NCI-H1930 (cell line): ENCODE results near the gene IL4.

Experiments
- DNase-seq, 2 experiments: peaks; one replicate each; lab custom pipeline; 2025; lab: John Stamatoyannopoulos, UW

The IL4 gene

GRCh38 chr5:132658381-132659302 is 15.1 kb upstream of the IL4 start:
- DNase-seq, result no peak

DNA sequence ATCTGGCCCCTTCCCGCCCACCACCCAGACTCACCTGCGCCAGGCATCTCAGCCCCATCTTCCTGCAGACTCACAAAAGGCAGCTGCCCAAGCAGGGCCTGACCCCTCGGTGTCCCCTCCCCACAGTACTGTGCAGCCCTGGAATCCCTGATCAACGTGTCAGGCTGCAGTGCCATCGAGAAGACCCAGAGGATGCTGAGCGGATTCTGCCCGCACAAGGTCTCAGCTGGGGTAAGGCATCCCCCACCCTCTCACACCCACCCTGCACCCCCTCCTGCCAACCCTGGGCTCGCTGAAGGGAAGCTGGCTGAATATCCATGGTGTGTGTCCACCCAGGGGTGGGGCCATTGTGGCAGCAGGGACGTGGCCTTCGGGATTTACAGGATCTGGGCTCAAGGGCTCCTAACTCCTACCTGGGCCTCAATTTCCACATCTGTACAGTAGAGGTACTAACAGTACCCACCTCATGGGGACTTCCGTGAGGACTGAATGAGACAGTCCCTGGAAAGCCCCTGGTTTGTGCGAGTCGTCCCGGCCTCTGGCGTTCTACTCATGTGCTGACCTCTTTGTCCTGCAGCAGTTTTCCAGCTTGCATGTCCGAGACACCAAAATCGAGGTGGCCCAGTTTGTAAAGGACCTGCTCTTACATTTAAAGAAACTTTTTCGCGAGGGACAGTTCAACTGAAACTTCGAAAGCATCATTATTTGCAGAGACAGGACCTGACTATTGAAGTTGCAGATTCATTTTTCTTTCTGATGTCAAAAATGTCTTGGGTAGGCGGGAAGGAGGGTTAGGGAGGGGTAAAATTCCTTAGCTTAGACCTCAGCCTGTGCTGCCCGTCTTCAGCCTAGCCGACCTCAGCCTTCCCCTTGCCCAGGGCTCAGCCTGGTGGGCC is 13.9 kb upstream of the IL4 start:
- DNase-seq, result no peak

- DNase-seq, result no peak
Observed at GRCh38 chr5:132661231-132662003, 12.4 kb upstream of the IL4 start.

- DNase-seq, result no peak
Observed at GRCh38 chr5:132662004-132662401, 11.8 kb upstream of the IL4 start.

GRCh38 chr5:132662925-132663770 is 10.6 kb upstream of the IL4 start:
- no peak for DNase-seq

DNA sequence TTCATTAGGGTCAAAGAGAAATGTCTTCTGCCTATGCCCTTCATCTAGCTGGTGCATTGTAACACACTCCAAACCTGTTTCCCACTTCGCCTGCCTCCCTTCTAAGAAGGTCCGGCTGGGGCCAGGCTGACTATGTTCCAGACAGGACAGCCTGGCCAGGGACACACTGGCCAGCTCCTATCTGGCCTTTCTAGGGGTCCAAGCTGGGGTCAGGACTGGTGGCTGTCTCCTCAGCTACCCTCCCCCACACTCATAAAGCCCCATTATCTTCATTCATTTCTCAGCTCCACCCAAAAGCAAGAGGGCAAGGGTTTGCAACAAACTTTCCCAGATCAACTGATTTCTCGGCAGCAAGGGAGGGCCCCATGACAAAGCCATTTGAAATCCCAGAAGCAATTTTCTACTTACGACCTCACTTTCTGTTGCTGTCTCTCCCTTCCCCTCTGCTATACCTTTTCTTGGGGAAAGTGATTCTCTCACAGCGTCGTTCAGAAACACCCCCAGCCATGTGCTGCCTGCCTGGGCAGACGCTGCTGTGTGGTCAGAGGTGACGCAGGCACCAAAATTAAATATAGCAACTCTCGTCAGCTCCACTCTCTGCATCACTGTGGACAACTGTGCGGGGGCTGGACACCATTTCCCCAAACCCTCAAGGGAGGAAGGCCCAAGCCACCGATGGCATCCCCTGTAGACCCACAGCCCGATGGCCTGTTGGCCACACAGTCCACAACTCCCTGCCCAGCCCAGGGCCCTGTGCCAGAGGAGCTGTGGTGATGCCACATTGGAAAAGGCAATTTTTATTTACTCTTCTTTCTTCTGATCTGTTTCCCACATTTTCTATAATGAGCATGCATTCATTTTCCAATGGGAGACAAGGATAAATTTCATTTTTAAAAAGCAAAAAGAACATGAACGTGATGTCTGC is 9.8 kb upstream of the IL4 start:
- no peak for DNase-seq

- DNase-seq, result no peak
Observed at GRCh38 chr5:132664696-132665209, 9.0 kb upstream of the IL4 start.

- no peak for DNase-seq
Observed at GRCh38 chr5:132665574-132666080, 8.2 kb upstream of the IL4 start.

GRCh38 chr5:132666310-132667123 is 7.3 kb upstream of the IL4 start:
- no peak for DNase-seq

- no peak for DNase-seq
Observed at GRCh38 chr5:132667309-132667708, 6.5 kb upstream of the IL4 start.

- no peak for DNase-seq
Observed at GRCh38 chr5:132667761-132668705, 5.8 kb upstream of the IL4 start.

- DNase-seq, result no peak
Observed at GRCh38 chr5:132668706-132669454, 4.9 kb upstream of the IL4 start.

DNA sequence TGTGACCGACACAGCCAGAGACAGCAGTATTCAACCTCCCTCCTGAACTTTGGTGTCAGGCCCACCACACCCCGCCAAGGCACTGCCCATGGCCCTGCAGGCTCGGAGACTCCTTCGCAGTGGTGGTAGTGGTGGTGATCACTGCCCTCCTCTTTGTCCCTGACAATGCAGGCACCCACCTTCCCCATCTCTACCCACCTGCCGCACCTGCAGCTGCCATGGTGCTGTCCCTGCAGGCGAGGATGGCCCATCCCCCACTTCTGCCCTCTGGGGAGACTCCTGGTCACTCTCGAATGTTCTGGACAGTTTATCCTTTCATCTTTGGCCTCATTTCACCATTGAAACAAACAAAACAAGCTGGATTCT is 4.4 kb upstream of the IL4 start:
- no peak for DNase-seq

- no peak for DNase-seq
Observed at GRCh38 chr5:132669966-132670882, 3.6 kb upstream of the IL4 start.

DNA sequence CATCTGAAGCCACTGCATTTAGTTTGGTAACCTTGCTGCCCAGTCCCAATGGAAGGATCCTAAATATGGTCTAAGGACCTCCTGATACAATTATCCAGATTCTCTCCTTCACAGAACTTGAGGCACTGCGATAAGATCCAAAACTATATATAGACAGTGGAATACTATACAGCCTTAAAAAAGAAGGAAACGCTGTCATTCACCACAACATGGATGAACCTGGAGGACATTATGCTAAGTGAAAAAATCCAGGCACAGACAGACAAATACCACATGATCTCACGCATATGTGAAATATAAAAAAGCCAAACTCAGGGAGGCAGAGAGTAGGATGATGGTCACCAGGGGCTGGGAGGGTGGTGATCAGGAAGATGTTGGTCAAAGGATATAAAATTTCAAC is 2.8 kb upstream of the IL4 start:
- no peak for DNase-seq

DNA sequence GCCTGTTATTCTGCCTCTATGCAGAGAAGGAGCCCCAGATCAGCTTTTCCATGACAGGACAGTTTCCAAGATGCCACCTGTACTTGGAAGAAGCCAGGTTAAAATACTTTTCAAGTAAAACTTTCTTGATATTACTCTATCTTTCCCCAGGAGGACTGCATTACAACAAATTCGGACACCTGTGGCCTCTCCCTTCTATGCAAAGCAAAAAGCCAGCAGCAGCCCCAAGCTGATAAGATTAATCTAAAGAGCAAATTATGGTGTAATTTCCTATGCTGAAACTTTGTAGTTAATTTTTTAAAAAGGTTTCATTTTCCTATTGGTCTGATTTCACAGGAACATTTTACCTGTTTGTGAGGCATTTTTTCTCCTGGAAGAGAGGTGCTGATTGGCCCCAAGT is 301 bp upstream of the IL4 start:
- DNase-seq, result no peak
